Measurements from ENCODE around the gene INPP5A. TPM values are rescaled to one million over a fixed set of nuclear protein-coding genes. Genes with fewer than 3 reads are reported as not detected.

INPP5A gene
- total and polyA plus RNA-seq, 2 of the 13 experiments (the other 11 are each of a cell fraction or from before 2014, with no cell fraction given) = 17.5 to 37.9 TPM

DNA sequence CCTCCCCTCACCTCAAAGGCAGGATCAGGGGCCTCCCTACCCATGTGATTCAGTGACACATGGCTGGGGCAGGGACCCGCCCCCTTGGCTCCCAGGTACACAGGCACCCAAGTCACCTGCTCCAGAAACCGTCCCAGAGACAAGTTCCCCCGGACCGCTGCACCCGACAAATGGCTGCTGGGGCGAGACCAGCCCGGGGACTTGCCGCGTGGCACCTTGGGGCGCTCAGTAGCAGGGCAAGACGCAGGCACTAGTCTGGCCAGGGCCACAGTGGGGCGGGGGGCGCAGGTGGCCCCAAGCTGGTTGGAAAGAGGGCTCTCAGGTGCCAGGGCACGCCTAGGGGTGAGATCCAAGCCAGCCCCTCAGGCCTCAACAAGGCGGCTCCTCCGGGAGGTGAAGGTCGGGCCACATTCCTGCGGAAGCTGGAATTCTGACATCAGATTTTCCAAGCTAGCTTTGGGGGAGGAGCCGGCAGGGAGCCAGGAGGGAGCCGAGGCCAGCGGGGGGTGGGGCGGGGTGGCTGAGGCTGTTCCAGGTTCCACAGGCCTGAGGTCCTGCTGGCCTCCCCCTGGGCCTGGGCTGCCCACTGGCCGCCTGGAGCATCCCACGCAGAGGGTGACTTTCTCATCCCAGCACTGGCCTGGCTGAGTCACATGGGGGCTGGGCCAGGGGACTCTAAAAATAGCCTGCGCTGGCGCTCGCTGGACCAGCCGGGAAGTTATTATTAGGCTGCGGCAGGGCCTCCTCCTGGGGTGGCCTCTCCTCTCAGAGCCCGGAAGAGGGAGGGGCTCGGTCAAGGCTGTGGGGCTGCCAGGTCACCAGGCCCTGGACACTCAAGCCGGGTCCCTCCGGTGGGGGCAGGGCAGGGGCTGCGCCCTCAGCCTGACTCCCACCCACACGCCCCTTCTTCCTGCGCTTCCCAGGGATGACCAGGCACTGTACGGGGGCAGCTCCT is 20.5 kb upstream of the INPP5A start (continued):
- TF ChIP-seq, protein P1, sequence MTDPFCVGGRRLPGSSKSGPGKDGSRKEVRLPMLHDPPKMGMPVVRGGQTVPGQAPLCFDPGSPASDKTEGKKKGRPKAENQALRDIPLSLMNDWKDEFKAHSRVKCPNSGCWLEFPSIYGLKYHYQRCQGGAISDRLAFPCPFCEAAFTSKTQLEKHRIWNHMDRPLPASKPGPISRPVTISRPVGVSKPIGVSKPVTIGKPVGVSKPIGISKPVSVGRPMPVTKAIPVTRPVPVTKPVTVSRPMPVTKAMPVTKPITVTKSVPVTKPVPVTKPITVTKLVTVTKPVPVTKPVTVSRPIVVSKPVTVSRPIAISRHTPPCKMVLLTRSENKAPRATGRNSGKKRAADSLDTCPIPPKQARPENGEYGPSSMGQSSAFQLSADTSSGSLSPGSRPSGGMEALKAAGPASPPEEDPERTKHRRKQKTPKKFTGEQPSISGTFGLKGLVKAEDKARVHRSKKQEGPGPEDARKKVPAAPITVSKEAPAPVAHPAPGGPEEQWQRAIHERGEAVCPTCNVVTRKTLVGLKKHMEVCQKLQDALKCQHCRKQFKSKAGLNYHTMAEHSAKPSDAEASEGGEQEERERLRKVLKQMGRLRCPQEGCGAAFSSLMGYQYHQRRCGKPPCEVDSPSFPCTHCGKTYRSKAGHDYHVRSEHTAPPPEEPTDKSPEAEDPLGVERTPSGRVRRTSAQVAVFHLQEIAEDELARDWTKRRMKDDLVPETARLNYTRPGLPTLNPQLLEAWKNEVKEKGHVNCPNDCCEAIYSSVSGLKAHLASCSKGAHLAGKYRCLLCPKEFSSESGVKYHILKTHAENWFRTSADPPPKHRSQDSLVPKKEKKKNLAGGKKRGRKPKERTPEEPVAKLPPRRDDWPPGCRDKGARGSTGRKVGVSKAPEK (CRISPR knock-in tag; IDR thresholded peaks at IDR 0.05; ENCODE audit: borderline replicate concordance) = no peak
- no peak for TF ChIP-seq PPARG (CRISPR knock-in tag; conservative IDR thresholded peaks at IDR 0.05)
- TF ChIP-seq ZNF737 (CRISPR knock-in tag; IDR thresholded peaks at IDR 0.05; ENCODE audit: borderline replicate concordance) = 0 out of 2 replicates have a peak, but pooled peaks have one; percentile 36
- TF ChIP-seq, protein P2, sequence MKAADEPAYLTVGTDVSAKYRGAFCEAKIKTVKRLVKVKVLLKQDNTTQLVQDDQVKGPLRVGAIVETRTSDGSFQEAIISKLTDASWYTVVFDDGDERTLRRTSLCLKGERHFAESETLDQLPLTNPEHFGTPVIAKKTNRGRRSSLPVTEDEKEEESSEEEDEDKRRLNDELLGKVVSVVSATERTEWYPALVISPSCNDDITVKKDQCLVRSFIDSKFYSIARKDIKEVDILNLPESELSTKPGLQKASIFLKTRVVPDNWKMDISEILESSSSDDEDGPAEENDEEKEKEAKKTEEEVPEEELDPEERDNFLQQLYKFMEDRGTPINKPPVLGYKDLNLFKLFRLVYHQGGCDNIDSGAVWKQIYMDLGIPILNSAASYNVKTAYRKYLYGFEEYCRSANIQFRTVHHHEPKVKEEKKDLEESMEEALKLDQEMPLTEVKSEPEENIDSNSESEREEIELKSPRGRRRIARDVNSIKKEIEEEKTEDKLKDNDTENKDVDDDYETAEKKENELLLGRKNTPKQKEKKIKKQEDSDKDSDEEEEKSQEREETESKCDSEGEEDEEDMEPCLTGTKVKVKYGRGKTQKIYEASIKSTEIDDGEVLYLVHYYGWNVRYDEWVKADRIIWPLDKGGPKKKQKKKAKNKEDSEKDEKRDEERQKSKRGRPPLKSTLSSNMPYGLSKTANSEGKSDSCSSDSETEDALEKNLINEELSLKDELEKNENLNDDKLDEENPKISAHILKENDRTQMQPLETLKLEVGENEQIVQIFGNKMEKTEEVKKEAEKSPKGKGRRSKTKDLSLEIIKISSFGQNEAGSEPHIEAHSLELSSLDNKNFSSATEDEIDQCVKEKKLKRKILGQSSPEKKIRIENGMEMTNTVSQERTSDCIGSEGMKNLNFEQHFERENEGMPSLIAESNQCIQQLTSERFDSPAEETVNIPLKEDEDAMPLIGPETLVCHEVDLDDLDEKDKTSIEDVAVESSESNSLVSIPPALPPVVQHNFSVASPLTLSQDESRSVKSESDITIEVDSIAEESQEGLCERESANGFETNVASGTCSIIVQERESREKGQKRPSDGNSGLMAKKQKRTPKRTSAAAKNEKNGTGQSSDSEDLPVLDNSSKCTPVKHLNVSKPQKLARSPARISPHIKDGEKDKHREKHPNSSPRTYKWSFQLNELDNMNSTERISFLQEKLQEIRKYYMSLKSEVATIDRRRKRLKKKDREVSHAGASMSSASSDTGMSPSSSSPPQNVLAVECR (CRISPR knock-in tag; IDR thresholded peaks at IDR 0.05; ENCODE audit: borderline replicate concordance) = peak; percentile 52; the same call in 1 of the 2 replicates
- TF ChIP-seq ZNF17 (CRISPR knock-in tag; IDR thresholded peaks at IDR 0.05) = no peak
- peak; percentile 14; the same call in 1 of the 2 replicates for TF ChIP-seq KDM1A (CRISPR knock-in tag; IDR thresholded peaks at IDR 0.05)
- TF ChIP-seq, protein P3, sequence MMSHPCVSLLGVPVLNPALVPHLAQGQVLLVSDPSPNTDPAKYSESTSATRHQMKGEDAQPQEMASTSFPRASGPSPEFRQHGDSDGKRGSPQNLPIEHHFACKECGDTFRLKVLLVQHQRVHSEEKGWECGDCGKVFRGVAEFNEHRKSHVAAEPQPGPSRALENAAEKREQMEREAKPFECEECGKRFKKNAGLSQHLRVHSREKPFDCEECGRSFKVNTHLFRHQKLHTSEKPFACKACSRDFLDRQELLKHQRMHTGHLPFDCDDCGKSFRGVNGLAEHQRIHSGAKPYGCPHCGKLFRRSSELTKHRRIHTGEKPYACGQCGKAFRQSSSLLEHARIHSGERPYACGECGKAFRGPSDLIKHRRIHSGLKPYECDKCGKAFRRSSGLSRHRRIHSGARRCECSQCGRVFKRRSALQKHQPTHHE (CRISPR knock-in tag; IDR thresholded peaks at IDR 0.05; ENCODE audit: borderline replicate concordance) = no peak
- TF ChIP-seq, protein P4, sequence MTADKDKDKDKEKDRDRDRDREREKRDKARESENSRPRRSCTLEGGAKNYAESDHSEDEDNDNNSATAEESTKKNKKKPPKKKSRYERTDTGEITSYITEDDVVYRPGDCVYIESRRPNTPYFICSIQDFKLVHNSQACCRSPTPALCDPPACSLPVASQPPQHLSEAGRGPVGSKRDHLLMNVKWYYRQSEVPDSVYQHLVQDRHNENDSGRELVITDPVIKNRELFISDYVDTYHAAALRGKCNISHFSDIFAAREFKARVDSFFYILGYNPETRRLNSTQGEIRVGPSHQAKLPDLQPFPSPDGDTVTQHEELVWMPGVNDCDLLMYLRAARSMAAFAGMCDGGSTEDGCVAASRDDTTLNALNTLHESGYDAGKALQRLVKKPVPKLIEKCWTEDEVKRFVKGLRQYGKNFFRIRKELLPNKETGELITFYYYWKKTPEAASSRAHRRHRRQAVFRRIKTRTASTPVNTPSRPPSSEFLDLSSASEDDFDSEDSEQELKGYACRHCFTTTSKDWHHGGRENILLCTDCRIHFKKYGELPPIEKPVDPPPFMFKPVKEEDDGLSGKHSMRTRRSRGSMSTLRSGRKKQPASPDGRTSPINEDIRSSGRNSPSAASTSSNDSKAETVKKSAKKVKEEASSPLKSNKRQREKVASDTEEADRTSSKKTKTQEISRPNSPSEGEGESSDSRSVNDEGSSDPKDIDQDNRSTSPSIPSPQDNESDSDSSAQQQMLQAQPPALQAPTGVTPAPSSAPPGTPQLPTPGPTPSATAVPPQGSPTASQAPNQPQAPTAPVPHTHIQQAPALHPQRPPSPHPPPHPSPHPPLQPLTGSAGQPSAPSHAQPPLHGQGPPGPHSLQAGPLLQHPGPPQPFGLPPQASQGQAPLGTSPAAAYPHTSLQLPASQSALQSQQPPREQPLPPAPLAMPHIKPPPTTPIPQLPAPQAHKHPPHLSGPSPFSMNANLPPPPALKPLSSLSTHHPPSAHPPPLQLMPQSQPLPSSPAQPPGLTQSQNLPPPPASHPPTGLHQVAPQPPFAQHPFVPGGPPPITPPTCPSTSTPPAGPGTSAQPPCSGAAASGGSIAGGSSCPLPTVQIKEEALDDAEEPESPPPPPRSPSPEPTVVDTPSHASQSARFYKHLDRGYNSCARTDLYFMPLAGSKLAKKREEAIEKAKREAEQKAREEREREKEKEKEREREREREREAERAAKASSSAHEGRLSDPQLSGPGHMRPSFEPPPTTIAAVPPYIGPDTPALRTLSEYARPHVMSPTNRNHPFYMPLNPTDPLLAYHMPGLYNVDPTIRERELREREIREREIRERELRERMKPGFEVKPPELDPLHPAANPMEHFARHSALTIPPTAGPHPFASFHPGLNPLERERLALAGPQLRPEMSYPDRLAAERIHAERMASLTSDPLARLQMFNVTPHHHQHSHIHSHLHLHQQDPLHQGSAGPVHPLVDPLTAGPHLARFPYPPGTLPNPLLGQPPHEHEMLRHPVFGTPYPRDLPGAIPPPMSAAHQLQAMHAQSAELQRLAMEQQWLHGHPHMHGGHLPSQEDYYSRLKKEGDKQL (CRISPR knock-in tag; IDR thresholded peaks at IDR 0.05; ENCODE audit: low read depth) = peak; percentile 63; the same call in 1 of the 2 replicates

All from HepG2 (cell line).